ENCODE data around the gene CELF2. TPM values are rescaled to one million over a fixed set of nuclear protein-coding genes. Genes with fewer than 3 reads are reported as not detected.
A peak's percentile ranks its signal among the peaks of the same experiment; 100 is the strongest.

The CELF2 gene
- 142 TPM for polyA plus RNA-seq

DNA sequence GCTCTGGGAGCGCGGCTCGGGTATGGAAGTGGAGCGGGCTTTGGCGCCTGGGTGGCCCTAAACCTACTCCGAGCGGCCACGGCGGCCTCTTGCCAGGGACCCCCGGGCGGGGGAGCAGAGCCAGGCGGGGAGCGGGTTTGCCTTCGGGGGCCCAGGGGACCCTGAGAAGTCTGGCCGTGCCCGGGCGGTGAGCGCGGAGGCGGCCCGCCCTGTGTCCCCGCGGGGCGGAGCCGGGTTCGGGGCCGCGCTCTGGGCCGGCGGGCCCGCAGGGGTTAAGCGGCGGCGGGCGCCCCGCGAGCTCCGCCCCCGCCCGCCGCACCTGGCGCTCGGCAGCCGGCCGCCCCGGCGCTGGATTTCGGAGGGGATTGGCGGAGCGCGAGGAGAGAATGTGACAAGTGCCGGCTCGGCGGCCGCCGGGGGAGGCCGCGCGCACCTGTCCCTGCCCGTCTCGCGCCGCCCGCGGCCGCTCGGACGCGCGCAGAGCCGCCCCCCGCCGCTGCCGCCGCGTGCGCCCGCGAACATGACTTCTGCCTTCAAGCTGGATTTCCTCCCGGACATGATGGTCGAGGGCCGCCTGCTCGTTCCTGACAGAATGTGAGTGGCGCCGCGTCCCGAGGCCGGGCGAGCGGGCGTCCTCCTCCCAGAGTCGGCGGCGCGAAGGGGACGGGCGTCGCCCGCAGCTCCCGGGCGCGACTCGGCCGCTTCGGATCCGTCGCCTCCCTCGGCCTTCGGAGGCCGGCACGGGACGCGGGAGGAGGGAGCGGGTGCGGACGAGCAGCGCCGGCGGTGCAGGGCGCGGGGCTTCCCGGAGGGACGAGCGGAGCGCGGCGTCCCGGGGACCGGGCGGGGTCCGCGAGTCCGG lies at the start of gene CELF2:
Gene CELF2 (plus strand): TSS at position 303 of the 862 bp plus-strand sequence. CDS start 218 bp downstream, at position 521.
- peak within 1 kb of the TSS; percentile 79 to 91 (median 89) for H3K4me3 Mint-ChIP-seq
- H3K27ac Mint-ChIP-seq = peak within 1 kb of the TSS in 1 of 3 donors; percentile 39

DNA sequence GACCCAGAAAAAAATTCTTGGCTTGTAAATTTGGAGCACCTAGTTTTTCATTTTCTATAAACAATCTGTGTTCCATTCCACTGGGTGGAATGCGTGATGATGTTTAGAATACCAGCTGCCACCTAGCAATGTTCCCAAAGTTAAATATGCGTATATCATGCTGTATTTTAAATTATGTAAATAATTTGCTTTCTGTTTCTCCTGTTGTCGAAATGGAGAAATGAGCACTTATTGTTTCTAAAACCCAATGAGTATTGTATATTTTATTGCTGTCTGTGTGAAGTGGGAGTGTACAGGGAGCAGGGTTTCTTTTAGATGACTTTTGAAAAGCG lies 49.4 kb upstream of the CELF2 start:
- H3K9me3 Mint-ChIP-seq = no peaks in the 10 kb centered on the region

More for the DNA sequence above, at the start of gene CELF2:
- Mint-ChIP-seq H3K36me3 (no peaks in the 10 kb centered on the region), H3K9me3 (no peaks in the 10 kb centered on the region), H3K4me1 (peaks cover 3 to 9% (median 4%) of the 10 kb centered on the region in 3 donors), H3K27me3 (peaks cover 46% of the 10 kb centered on the region)

DNA sequence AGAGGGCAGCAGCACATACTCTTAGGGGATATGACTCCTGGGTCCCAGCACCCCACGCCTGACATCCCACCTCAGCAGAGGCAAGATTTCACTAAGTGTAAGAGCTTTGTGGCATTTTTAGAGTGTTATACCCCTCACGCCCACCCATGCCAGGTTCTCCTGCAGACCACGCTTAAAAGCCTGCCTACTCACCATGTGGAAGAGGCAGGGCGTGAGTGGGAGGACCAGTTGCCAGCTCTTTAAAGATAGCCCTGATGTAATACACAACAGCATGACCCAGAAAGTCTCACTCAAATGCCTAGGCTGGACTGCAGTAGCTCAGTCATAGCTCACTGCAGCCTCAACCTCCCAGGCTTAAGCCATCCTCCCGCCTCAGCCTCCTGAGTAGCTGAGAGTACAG lies 44.4 kb upstream of the CELF2 start:
- Mint-ChIP-seq H3K27ac (no peak overlapping the region), H3K36me3 (no peaks in the 10 kb centered on the region), H3K27me3 (peaks cover 13% of the 10 kb centered on the region), H3K9me3 (no peaks in the 10 kb centered on the region), H3K4me1 (peaks cover 0 to 2% (median 0%) of the 10 kb centered on the region in 3 donors), H3K4me3 (no peak overlapping the region)

More for the DNA sequence above, 49.4 kb upstream of the CELF2 start:
- no peaks in the 10 kb centered on the region for H3K4me1 Mint-ChIP-seq
- H3K4me3 Mint-ChIP-seq = no peak overlapping the region
- H3K27me3 Mint-ChIP-seq = peaks cover 7% of the 10 kb centered on the region
- H3K27ac Mint-ChIP-seq = no peak overlapping the region
- H3K36me3 Mint-ChIP-seq = no peaks in the 10 kb centered on the region

DNA sequence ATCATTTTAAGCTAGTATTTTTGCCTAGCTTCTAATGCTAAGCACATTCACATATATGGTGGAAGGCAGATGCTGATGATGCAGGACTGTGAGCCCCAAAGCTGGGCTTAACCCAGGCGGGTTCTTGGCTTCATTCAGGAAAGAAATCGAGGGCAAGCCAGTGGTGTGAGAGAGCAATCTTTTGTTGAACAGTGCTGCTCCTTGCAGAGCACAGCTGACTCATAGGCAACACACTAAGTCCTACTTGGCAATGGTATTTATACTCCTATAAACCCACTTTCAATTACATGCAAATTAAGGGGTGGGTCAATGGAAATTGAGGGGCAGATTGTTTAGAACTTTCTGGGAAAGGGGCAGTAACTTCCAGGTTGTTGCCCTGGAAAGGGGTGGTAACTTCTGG lies 42.0 kb upstream of the CELF2 start:
- no peak overlapping the region for H3K4me3 Mint-ChIP-seq
- H3K4me1 Mint-ChIP-seq = peaks cover 0 to 2% (median 0%) of the 10 kb centered on the region in 3 donors
- peaks cover 17% of the 10 kb centered on the region for H3K27me3 Mint-ChIP-seq
- H3K9me3 Mint-ChIP-seq = no peaks in the 10 kb centered on the region
- no peaks in the 10 kb centered on the region for H3K36me3 Mint-ChIP-seq
- no peak overlapping the region for H3K27ac Mint-ChIP-seq

DNA sequence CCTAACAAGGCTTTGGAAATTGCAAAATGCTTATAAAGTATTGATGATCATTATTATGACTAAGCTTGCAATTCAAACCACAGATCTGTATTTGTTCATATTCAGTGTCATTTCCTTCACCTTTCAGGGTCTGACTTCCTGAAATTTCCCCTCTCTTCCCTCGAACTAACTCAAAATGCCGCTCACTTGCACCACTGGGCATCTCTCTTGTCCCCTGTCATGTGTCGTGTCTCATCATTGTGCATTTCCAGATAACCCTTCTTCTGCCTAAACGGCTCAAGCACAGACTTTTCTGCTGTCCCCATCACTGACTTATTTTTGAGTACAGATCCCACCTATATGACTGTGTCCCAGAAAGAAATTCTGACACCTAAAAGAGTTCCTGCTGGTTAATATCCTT lies 41.0 kb upstream of the CELF2 start:
- Mint-ChIP-seq H3K4me3 (no peak overlapping the region), H3K4me1 (peaks cover 0 to 2% (median 0%) of the 10 kb centered on the region in 3 donors), H3K36me3 (no peaks in the 10 kb centered on the region), H3K9me3 (no peaks in the 10 kb centered on the region), H3K27me3 (peaks cover 17% of the 10 kb centered on the region), H3K27ac (no peak overlapping the region)

DNA sequence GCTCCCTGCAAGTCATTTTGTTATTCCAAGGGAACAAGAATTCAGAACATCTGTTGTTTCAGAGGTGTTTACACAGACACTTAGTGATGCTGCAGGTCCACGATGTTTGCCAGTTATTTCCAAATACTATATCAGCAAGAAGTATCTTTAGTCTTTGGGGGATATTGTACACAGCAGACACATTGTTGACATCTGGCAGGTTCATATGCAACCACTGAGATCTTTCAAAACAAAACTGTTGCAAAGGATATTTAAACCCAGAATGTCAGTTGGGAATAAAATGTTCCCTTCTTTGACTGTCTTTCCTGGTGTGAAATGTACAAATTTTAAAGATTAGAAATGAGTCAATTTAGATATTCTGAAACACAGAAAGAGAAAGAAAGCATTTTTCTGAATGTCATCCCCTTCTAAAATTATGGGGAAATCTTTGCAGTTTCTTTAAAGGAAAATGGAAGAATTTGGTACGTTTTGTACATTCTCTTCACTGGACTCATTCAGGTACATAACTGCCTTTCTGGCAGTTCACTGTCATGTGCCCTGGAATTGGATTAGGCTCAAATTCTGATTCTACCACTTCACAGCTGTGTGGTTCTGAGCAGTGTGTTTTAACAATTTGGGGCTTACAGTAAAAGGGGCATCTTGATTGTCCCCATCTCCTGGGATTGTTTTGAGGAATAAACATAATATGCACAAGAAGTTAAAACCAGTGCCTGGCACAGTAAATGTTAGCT lies 40.3 kb upstream of the CELF2 start:
- peaks cover 16% of the 10 kb centered on the region for H3K27me3 Mint-ChIP-seq
- H3K4me1 Mint-ChIP-seq = peaks cover 0 to 2% (median 0%) of the 10 kb centered on the region in 3 donors
- no peaks in the 10 kb centered on the region for H3K9me3 Mint-ChIP-seq
- H3K4me3 Mint-ChIP-seq = no peak overlapping the region
- H3K36me3 Mint-ChIP-seq = no peaks in the 10 kb centered on the region
- H3K27ac Mint-ChIP-seq = no peak overlapping the region

DNA sequence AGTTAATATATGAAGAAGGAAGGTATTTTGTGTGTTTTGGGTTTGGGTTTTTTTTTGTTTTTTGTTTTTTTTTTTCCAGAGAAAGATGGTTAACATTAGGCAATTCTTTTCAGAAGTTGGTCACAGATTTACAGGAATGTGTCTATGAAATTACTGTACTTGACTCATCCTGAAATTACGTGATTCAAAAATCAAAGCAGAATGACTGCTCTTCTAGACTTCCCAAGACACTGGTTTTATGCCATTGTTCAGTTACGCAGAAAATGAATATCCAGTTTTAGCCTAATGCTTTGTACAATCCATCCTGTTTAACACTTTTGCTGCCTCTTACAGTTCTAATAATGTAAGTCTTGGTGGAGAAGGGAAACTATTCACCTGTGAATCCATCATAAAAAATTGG lies 39.7 kb upstream of the CELF2 start:
- no peak overlapping the region for H3K27ac Mint-ChIP-seq
- no peaks in the 10 kb centered on the region for H3K36me3 Mint-ChIP-seq
- peaks cover 16% of the 10 kb centered on the region for H3K27me3 Mint-ChIP-seq
- no peak overlapping the region for H3K4me3 Mint-ChIP-seq
- no peaks in the 10 kb centered on the region for H3K9me3 Mint-ChIP-seq
- peaks cover 0 to 2% (median 0%) of the 10 kb centered on the region in 3 donors for H3K4me1 Mint-ChIP-seq

DNA sequence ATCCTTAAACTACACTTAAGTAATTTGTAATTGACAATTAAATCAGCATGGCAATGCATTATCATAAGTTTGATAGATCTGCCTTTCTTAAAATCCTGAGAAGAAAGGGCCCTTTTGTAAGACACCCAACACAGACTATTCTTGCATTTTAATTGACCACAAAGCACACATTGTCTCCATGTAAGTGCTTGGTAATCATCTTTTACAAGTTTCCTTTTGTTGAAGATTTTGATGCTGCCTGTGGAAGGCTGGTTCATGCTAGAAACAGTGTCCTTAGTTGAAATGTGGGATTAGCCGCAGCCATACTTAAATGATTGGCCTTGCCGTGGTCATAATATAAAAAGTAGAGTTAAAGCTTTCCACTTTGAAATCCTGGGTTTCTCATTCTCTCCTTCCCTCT lies 32.3 kb upstream of the CELF2 start:
- H3K4me3 Mint-ChIP-seq = no peak overlapping the region
- H3K27ac Mint-ChIP-seq = no peak overlapping the region
- peaks cover 0 to 2% (median 1%) of the 10 kb centered on the region in 3 donors for H3K9me3 Mint-ChIP-seq
- H3K4me1 Mint-ChIP-seq = no peaks in the 10 kb centered on the region
- peaks cover 17% of the 10 kb centered on the region for H3K27me3 Mint-ChIP-seq
- no peaks in the 10 kb centered on the region for H3K36me3 Mint-ChIP-seq

DNA sequence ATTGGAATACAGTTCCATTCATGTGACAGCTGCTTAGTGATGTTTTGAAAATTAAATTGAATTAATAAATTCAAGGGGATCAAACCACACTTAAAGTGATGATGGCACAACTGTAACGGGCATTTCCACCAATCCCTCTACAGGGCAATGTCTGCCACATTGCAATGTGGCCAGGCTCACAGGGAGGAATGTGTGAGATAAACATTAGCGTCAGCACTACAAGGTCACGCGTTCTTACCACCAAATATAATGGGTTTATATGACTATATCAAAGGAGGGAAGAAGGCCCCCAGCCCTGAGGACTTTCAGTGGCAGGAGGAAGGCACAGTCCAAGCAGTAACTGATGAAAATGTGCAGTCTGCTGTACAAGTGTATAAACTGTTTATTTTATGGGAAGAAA lies 31.1 kb upstream of the CELF2 start:
- Mint-ChIP-seq H3K36me3 (no peaks in the 10 kb centered on the region), H3K27me3 (peaks cover 19% of the 10 kb centered on the region), H3K4me1 (no peaks in the 10 kb centered on the region), H3K9me3 (peaks cover 0 to 2% (median 1%) of the 10 kb centered on the region in 3 donors), H3K27ac (no peak overlapping the region), H3K4me3 (no peak overlapping the region)

DNA sequence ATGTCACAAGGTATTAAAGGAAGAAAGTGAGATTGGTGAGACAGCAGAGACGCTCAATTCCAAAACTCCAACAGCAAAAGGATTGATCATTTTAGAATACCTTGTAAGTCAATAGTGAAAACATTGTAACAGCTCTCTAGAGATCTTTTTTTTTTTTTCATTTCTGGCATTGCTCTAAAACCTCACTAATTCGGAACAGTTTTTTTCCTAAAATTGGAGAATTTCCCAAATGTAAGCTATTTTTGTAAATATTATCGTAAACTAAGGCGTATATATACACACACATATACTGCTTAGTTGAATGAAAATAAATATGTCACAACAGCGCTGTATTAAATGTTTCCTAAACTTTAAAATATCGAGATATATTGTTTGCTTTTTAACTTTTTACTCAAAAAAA lies 30.6 kb upstream of the CELF2 start:
- Mint-ChIP-seq H3K36me3 (no peaks in the 10 kb centered on the region), H3K9me3 (peaks cover 0 to 2% (median 1%) of the 10 kb centered on the region in 3 donors), H3K27me3 (peaks cover 19% of the 10 kb centered on the region), H3K4me1 (no peaks in the 10 kb centered on the region), H3K4me3 (no peak overlapping the region), H3K27ac (no peak overlapping the region)

DNA sequence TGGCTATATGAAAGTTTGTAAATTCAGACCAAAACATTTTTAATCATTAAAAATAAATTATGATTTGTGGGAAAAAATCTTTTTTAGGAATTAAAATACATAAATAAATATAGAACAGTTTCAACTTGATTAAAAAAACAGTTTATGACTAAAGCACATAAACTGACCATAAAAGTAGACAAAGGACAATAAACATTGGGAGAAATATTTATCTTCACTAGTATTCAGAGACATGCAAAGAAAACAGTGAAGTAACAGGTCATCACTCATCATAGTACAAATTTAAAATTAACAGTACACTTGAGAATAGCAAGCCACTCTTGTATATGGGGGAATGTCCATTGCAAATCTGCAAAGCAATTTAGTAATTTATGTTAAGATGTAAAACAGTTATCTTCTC lies 28.0 kb upstream of the CELF2 start:
- Mint-ChIP-seq H3K27me3 (peaks cover 14% of the 10 kb centered on the region), H3K4me1 (no peaks in the 10 kb centered on the region), H3K27ac (no peak overlapping the region), H3K9me3 (peaks cover 0 to 3% (median 2%) of the 10 kb centered on the region in 3 donors), H3K4me3 (no peak overlapping the region), H3K36me3 (no peaks in the 10 kb centered on the region)

DNA sequence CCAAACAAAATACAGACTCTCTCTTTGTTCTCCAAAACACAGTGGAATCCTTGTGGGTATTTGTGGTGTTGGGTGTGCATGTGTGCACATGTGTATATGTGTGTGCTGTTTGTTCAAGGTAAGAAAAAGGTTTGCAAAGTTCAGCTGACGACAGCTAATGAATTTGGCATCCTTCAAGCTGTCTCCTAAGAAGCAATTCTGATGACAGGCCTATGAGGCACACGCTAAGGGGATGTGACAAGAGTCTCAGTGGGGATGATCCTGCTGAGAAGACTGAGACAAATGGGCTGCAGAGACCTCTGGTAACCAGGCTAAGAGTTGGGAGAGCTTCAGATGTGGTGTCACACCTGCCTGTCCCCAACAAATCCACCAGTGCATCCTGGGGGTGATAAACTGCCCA lies 26.5 kb upstream of the CELF2 start:
- Mint-ChIP-seq H3K27ac (no peak overlapping the region), H3K36me3 (no peaks in the 10 kb centered on the region), H3K4me3 (no peak overlapping the region), H3K9me3 (peaks cover 0 to 3% (median 2%) of the 10 kb centered on the region in 3 donors), H3K27me3 (peaks cover 14% of the 10 kb centered on the region), H3K4me1 (no peaks in the 10 kb centered on the region)

DNA sequence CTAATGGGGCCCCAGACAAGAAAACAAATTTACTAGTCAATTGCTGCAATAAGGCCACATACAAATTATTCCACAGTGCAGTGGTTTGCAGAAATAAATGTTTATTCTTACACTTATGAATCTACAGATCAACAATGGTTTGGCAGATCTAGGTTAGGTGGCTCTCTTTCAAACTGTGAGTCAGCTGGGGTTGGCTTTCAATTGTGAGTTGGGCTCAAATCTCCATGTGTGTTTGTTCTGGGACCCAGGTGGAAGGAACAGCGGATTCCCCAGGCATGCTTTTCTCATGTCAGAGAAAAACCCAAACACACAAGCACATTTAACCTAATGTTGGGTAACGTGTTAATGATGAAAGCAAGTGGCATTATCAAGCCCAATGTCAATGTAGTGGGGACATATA lies 25.6 kb upstream of the CELF2 start:
- Mint-ChIP-seq H3K4me3 (no peak overlapping the region), H3K36me3 (no peaks in the 10 kb centered on the region), H3K9me3 (peaks cover 0 to 3% (median 2%) of the 10 kb centered on the region in 3 donors), H3K4me1 (no peaks in the 10 kb centered on the region), H3K27ac (no peak overlapping the region), H3K27me3 (peaks cover 8% of the 10 kb centered on the region)

DNA sequence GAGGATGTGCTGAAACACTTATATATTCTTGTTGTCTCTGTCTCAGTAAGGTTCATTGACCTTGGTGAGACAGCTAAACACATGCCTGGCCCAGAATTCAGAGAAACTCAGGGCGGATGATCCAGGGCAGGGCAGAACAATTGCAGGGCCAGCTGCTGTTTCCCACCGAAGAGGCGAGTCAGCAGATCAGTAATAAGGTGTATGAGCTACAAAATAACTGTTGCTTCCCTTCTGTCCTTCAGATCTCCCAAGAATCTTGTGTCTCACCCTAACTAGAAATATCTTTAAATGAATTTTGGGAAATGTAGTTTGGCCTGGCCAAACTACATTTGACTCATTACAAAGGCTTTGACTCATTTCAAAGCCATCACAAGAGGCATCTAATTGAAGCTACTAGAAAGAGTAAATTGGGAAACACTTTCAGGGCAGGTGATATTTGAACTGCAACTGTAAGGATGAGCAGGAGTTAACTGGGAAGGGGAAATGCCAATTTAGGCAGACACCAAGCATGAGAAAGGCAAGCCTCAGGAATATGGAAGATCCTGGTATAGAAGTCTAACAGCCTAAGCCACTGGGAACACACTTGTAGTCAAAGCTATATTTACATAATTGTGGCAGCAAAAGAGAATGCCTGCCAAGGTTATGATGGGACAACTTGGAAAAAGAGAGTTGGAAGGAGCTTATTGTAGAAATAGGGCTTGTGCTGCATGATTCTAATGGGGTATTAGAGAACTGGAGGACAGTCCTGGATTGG lies 24.5 kb upstream of the CELF2 start:
- Mint-ChIP-seq H3K4me1 (no peaks in the 10 kb centered on the region), H3K4me3 (no peak overlapping the region), H3K9me3 (peaks cover 0 to 4% (median 2%) of the 10 kb centered on the region in 3 donors), H3K36me3 (no peaks in the 10 kb centered on the region), H3K27me3 (peaks cover 5% of the 10 kb centered on the region), H3K27ac (no peak overlapping the region)

DNA sequence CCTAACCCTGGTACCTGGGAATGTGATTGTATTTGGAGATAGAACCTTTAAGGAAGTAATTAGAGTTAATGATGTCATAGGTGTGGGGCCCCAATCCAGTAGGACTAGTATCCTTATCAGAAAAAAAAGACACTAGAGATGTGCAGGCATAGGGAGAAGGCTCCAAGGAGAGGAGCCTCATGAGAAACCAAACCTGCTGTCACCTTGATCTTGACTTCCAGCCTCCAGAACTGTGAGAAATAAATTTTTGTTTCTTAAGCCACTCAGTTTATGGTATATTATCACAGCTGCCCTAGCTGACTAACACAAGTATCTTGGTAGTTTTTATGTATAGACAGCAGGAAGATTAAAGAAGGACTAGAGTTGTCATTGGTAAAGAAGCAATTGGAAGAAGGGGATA lies 23.9 kb upstream of the CELF2 start:
- Mint-ChIP-seq H3K9me3 (peaks cover 0 to 4% (median 1%) of the 10 kb centered on the region in 3 donors), H3K4me3 (no peak overlapping the region), H3K27me3 (peaks cover 5% of the 10 kb centered on the region), H3K27ac (no peak overlapping the region), H3K36me3 (no peaks in the 10 kb centered on the region), H3K4me1 (no peaks in the 10 kb centered on the region)

Data from IgD-negative memory B cell (primary cell).